Activated naive CD4-positive, alpha-beta T cell treated with anti-CD3 and anti-CD28 coated beads, Interleukin-2, amount 50 U/mL, for 72 hours (primary cell): Measurements from ENCODE around the gene ROCK2. TPM values are rescaled to one million over a fixed set of nuclear protein-coding genes. Genes with fewer than 3 reads are reported as not detected.
A peak's percentile ranks its signal among the peaks of the same experiment; 100 is the strongest.
"Not testable (repeated sequence)": the region's sequence is repeated elsewhere in the genome, so short reads cannot be mapped to it uniquely, and the experiment has no call there.

Experiments
- ATAC-seq, 2 donors: fragments of 150-1000 bp; cut with Tn5 transposase; 2 replicates each; pipeline ENCODE4 v1.10.0; 2021; ENCODE audit warnings: mild to moderate bottlenecking in 2 of 2, moderate library complexity in 2 of 2
- DNase-seq, 2 donors: peaks; one replicate each; pipeline ENCODE4 v3.0.0; 2021 to 2022; ENCODE audit warnings: low spot score in 2 of 2
- H3K27ac Mint-ChIP-seq, 2 donors: one replicate each; pipeline ENCODE4 v1.8.0; 2022; ENCODE audit warnings: mild to moderate bottlenecking in 2 of 2, mixed read lengths in 2 of 2
- H3K36me3 Mint-ChIP-seq, 2 donors: one replicate each; pipeline ENCODE4 v1.8.0; 2022; ENCODE audit warnings: mixed read lengths in 2 of 2
- H3K9me3 Mint-ChIP-seq, 2 donors: one replicate each; pipeline ENCODE4 v1.8.0; 2022; ENCODE audit warnings: mixed read lengths in 2 of 2
- total RNA-seq, 2 donors: library from RNA; stranded (reverse); gene quantifications; one replicate each; pipeline ENCODE4 v1.2.3, GENCODE V29; 2022

Gene ROCK2
- total RNA-seq, 2 donors from 2014 or later = 7.5 to 15.4 TPM

- no peaks in the 10 kb centered on the region for H3K9me3 Mint-ChIP-seq
- no peaks in the 10 kb centered on the region for H3K36me3 Mint-ChIP-seq
- ATAC-seq (peak in 1 of 2 donors; percentile 13), DNase-seq (no peak)
- H3K27ac Mint-ChIP-seq = no peak overlapping the region
Measured at GRCh38 chr2:11168488-11168887, 175.9 kb downstream of the ROCK2 start.

GRCh38 chr2:11166476-11166875 is 178.0 kb downstream of the ROCK2 start:
- no peaks in the 10 kb centered on the region for H3K9me3 Mint-ChIP-seq
- no peaks in the 10 kb centered on the region for H3K36me3 Mint-ChIP-seq
- DNase-seq (no peak), ATAC-seq (no peak)
- H3K27ac Mint-ChIP-seq = no peak overlapping the region

GRCh38 chr2:11165046-11165445 is 179.4 kb downstream of the ROCK2 start:
- DNase-seq, H3K27ac Mint-ChIP-seq, H3K9me3 Mint-ChIP-seq, ATAC-seq, H3K36me3 Mint-ChIP-seq: not testable (repeated sequence)

GRCh38 chr2:11163439-11164317 is 180.8 kb downstream of the ROCK2 start:
- ATAC-seq = no peak
- no peak for DNase-seq
- H3K27ac Mint-ChIP-seq = no peak overlapping the region
- H3K36me3 Mint-ChIP-seq = no peaks in the 10 kb centered on the region
- no peaks in the 10 kb centered on the region for H3K9me3 Mint-ChIP-seq

- ATAC-seq (no peak), DNase-seq (no peak)
- no peaks in the 10 kb centered on the region for H3K36me3 Mint-ChIP-seq
- H3K27ac Mint-ChIP-seq = peak overlapping the region in 1 of 2 donors; percentile 81
- no peaks in the 10 kb centered on the region for H3K9me3 Mint-ChIP-seq
Measured at GRCh38 chr2:11161747-11162146, 182.7 kb downstream of the ROCK2 start.

- no peaks in the 10 kb centered on the region for H3K9me3 Mint-ChIP-seq
Measured at GRCh38 chr2:11160731-11161455, 183.5 kb downstream of the ROCK2 start.

GRCh38 chr2:11160256-11160655 is 184.2 kb downstream of the ROCK2 start:
- Mint-ChIP-seq H3K27ac (peak overlapping the region; percentile 14 to 81), H3K9me3 (no peaks in the 10 kb centered on the region), H3K36me3 (no peaks in the 10 kb centered on the region)
- DNase-seq (no peak), ATAC-seq (no peak)

More at GRCh38 chr2:11160731-11161455, 183.5 kb downstream of the ROCK2 start:
- no peaks in the 10 kb centered on the region for H3K36me3 Mint-ChIP-seq
- ATAC-seq (peak; percentile 88 to 90), DNase-seq (no peak)
- H3K27ac Mint-ChIP-seq = peak overlapping the region; percentile 75 to 81

- Mint-ChIP-seq H3K9me3 (no peaks in the 10 kb centered on the region), H3K27ac (peak overlapping the region in 1 of 2 donors; percentile 81), H3K36me3 (no peaks in the 10 kb centered on the region)
- ATAC-seq = no peak
- no peak for DNase-seq
Measured at GRCh38 chr2:11159574-11160170, 184.8 kb downstream of the ROCK2 start.

GRCh38 chr2:11158916-11159573 is 185.4 kb downstream of the ROCK2 start:
- H3K36me3 Mint-ChIP-seq = no peaks in the 10 kb centered on the region
- DNase-seq = no peak

GRCh38 chr2:11157731-11158130 is 186.7 kb downstream of the ROCK2 start:
- ATAC-seq = no peak
- Mint-ChIP-seq H3K36me3 (no peaks in the 10 kb centered on the region), H3K27ac (no peak overlapping the region), H3K9me3 (no peaks in the 10 kb centered on the region)
- no peak for DNase-seq

More at GRCh38 chr2:11158916-11159573, 185.4 kb downstream of the ROCK2 start:
- no peak overlapping the region for H3K27ac Mint-ChIP-seq
- H3K9me3 Mint-ChIP-seq = no peaks in the 10 kb centered on the region
- ATAC-seq = no peak

- DNase-seq = no peak
- no peaks in the 10 kb centered on the region for H3K9me3 Mint-ChIP-seq
- ATAC-seq = no peak
- H3K27ac Mint-ChIP-seq = no peak overlapping the region
- no peaks in the 10 kb centered on the region for H3K36me3 Mint-ChIP-seq
Measured at GRCh38 chr2:11157296-11157695, 187.1 kb downstream of the ROCK2 start.

GRCh38 chr2:11156396-11157075 is 187.9 kb downstream of the ROCK2 start:
- DNase-seq (no peak), ATAC-seq (no peak)
- Mint-ChIP-seq H3K27ac (no peak overlapping the region), H3K9me3 (no peaks in the 10 kb centered on the region), H3K36me3 (no peaks in the 10 kb centered on the region)

GRCh38 chr2:11155381-11156035 is 188.9 kb downstream of the ROCK2 start, which contains the start of gene SLC66A3:
Gene SLC66A3 (plus strand): TSS chr2:11155467. CDS start chr2:11155547, 80 bp downstream.
- peak in 1 of 2 donors; percentile 75 for DNase-seq
- peak; percentile 82 to 83 for ATAC-seq
- peak within 1 kb of the TSS; percentile 72 to 75 for H3K27ac Mint-ChIP-seq
- H3K9me3 Mint-ChIP-seq = no peaks in the 10 kb centered on the region
- no peaks in the 10 kb centered on the region for H3K36me3 Mint-ChIP-seq

GRCh38 chr2:11154923-11155380 is 189.5 kb downstream of the ROCK2 start:
- peak; percentile 92 to 93 for ATAC-seq
- Mint-ChIP-seq H3K36me3 (no peaks in the 10 kb centered on the region), H3K9me3 (no peaks in the 10 kb centered on the region), H3K27ac (peak overlapping the region; percentile 72 to 75)
- peak; percentile 96 for DNase-seq
